Endodermal cell (in vitro differentiated cells): ENCODE measurements around the gene ANKRD22. TPM values are rescaled to one million over a fixed set of nuclear protein-coding genes. Genes with fewer than 3 reads are reported as not detected.
A peak's percentile ranks its signal among the peaks of the same experiment; 100 is the strongest.

Source experiments
- DNase-seq: peaks from one replicate; pipeline ENCODE4 v3.0.0-alpha.2; 2017
- H3K27ac ChIP-seq: 2 replicates; pipeline ENCODE4 v1.5.1; 2013; ENCODE audit warnings: mild to moderate bottlenecking, low read depth, low read length, moderate library complexity
- H3K27me3 ChIP-seq: 2 replicates; pipeline ENCODE4 v1.6.1; 2013; ENCODE audit warnings: mild to moderate bottlenecking, low read length, moderate library complexity; ENCODE audit not compliant: insufficient read depth, control insufficient read depth, poor library complexity, severe bottlenecking
- H3K36me3 ChIP-seq: 2 replicates; pipeline ENCODE4 v1.7.0; 2013; ENCODE audit warnings: mild to moderate bottlenecking, low read length, moderate library complexity; ENCODE audit not compliant: control insufficient read depth, insufficient read depth
- H3K4me1 ChIP-seq: one replicate; pipeline ENCODE4 v1.7.0; 2013; ENCODE audit warnings: low read length; ENCODE audit not compliant: control insufficient read depth, insufficient read depth
- H3K4me3 ChIP-seq: 2 replicates; pipeline ENCODE4 v1.5.1; 2013; ENCODE audit warnings: mild to moderate bottlenecking, low read length, moderate library complexity
- H3K9ac ChIP-seq: 2 replicates; pipeline ENCODE4 v1.6.1; 2013; ENCODE audit warnings: mild to moderate bottlenecking, low read length, moderate library complexity; ENCODE audit not compliant: poor library complexity, severe bottlenecking; ENCODE audit errors: extremely low read depth
- H3K9me3 ChIP-seq: 2 replicates; pipeline ENCODE4 v1.6.1; 2013; ENCODE audit warnings: mild to moderate bottlenecking, low read length, moderate library complexity; ENCODE audit not compliant: control insufficient read depth
- H3K27ac Mint-ChIP-seq: 2 replicates; pipeline ENCODE4 v1.8.0; 2020; ENCODE audit warnings: mixed read lengths
- H3K27me3 Mint-ChIP-seq: 2 replicates; pipeline ENCODE4 v1.8.0; 2021; ENCODE audit warnings: mild to moderate bottlenecking, mixed read lengths; ENCODE audit not compliant: insufficient read depth
- H3K36me3 Mint-ChIP-seq: 2 replicates; pipeline ENCODE4 v1.8.0; 2020; ENCODE audit warnings: low read depth, mixed read lengths
- H3K4me1 Mint-ChIP-seq: 2 replicates; pipeline ENCODE4 v1.8.0; 2020; ENCODE audit warnings: mixed read lengths
- H3K4me3 Mint-ChIP-seq: 2 replicates; pipeline ENCODE4 v1.8.0; 2020; ENCODE audit warnings: mild to moderate bottlenecking, moderate library complexity, mixed read lengths
- H3K9me3 Mint-ChIP-seq: 2 replicates; pipeline ENCODE4 v1.8.0; 2020; ENCODE audit warnings: mild to moderate bottlenecking, mixed read lengths
- CTCF ChIP-seq: fragments of 200-600 bp; sonication (generic); conservative IDR thresholded peaks from 2 replicates; pipeline ENCODE4 v1.5.0; 2021; ENCODE audit warnings: antibody characterized with exemption, mild to moderate bottlenecking
- WGBS, 2 experiments: methylation state at CpG; one replicate each; pipeline versions ENCODE4 v1.1.5 to v1.1.7; 2013; ENCODE audit warnings: missing lambda C conversion rate in 2 of 2, mixed read lengths in 1 of 2; ENCODE audit not compliant: insufficient coverage in 1 of 2, insufficient read length in 1 of 2; 5-methylcytosine and 5-hydroxymethylcytosine counted together
- total RNA-seq, 2 donors: library from RNA; stranded (reverse); fragmentation: NEBNext Ultra II Directional in 1 of 2; extraction: Animal tissue kit (Norgen Biotek cat#: 25700) in 1 of 2; gene quantifications; 2 replicates in 1 of 2; 3 replicates in 1 of 2; pipeline ENCODE4 v1.2.1, GENCODE V29; 2021

The ANKRD22 gene
- total RNA-seq, 2 donors from 2014 or later = not detected

DNA sequence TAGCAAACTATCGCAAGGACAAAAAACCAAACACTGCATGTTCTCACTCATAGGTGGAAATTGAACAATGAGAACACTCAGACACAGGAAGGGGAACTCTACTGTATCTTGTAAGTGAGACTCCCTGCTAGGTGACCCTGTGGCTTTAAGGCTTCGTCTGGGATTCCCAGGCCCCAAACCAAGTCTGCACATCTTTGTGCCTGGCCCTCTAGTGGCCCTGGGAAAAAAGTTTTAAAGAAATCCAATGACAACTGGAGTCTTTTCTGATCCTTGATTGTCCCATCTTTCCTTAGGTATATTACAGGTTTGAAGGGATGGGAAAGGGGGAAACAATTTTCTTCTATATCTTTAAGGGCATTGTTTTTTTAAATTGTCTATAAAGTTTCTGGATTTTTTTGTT, 59.7 kb downstream of the ANKRD22 start:
- Mint-ChIP-seq H3K4me1 (no peaks in the 10 kb centered on the region), H3K9me3 (no peaks in the 10 kb centered on the region), H3K4me3 (no peak overlapping the region), H3K27me3 (no peaks in the 10 kb centered on the region), H3K36me3 (no peaks in the 10 kb centered on the region), H3K27ac (no peak overlapping the region)
- Histone ChIP-seq H3K4me1 (no peaks in the 10 kb centered on the region), H3K27ac (no peak overlapping the region), H3K27me3 (no peaks in the 10 kb centered on the region), H3K36me3 (no peaks in the 10 kb centered on the region), H3K9ac (no peak overlapping the region), H3K9me3 (no peaks in the 10 kb centered on the region), H3K4me3 (no peak overlapping the region)
- TF ChIP-seq CTCF = peak; percentile 88
- 50 to 100% methylated on average over 1 to 2 of the region's 2 CpGs for WGBS, 2 experiments
- peak; percentile 83 for DNase-seq

GRCh38 chr10:88788924-88789323, 62.7 kb downstream of the ANKRD22 start:
- H3K9me3 Mint-ChIP-seq = no peaks in the 10 kb centered on the region
- no peaks in the 10 kb centered on the region for H3K4me1 Mint-ChIP-seq
- no peak overlapping the region for H3K4me3 Mint-ChIP-seq
- no peaks in the 10 kb centered on the region for H3K27me3 ChIP-seq
- no peaks in the 10 kb centered on the region for H3K36me3 Mint-ChIP-seq
- TF ChIP-seq CTCF = no peak
- no peaks in the 10 kb centered on the region for H3K9me3 ChIP-seq
- no peaks in the 10 kb centered on the region for H3K4me1 ChIP-seq
- H3K27ac Mint-ChIP-seq = no peak overlapping the region
- no peak for DNase-seq
- no peaks in the 10 kb centered on the region for H3K36me3 ChIP-seq
- H3K4me3 ChIP-seq = no peak overlapping the region
- no peak overlapping the region for H3K27ac ChIP-seq
- H3K9ac ChIP-seq = no peak overlapping the region
- H3K27me3 Mint-ChIP-seq = no peaks in the 10 kb centered on the region

DNA sequence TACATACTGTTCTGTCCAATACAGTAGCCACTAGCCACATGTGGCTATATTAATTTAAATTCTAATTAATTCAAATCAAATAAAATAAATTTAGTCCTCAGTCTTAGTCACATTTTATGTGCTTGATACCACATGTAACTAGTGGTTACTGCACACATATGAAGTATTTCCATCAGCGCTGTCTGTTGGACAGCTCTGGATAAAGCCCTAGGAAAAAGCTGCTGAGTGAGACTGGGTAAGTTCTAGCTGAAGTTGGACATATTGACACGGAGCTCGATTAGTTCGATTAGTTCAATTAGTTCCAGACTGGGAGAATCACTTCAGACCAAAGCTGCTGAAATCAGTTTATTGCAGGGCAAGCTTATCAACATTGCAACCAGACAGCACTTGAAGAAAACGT, 64.2 kb downstream of the ANKRD22 start:
- Mint-ChIP-seq H3K36me3 (no peaks in the 10 kb centered on the region), H3K4me1 (no peaks in the 10 kb centered on the region), H3K4me3 (no peak overlapping the region), H3K9me3 (no peaks in the 10 kb centered on the region), H3K27ac (no peak overlapping the region), H3K27me3 (no peaks in the 10 kb centered on the region)
- no peaks in the 10 kb centered on the region for H3K36me3 ChIP-seq
- no peak for DNase-seq
- no peak overlapping the region for H3K9ac ChIP-seq
- H3K27ac ChIP-seq = no peak overlapping the region
- no peak overlapping the region for H3K4me3 ChIP-seq
- 90 to 97% methylated on average over 5 of the region's 5 CpGs for WGBS, 2 experiments
- no peaks in the 10 kb centered on the region for H3K9me3 ChIP-seq
- H3K27me3 ChIP-seq = no peaks in the 10 kb centered on the region
- H3K4me1 ChIP-seq = no peaks in the 10 kb centered on the region
- no peak for TF ChIP-seq CTCF
